GM18867 (cell line): ENCODE data around the gene AMBRA1.
"Not testable (repeated sequence)": the region's sequence is repeated elsewhere in the genome, so short reads cannot be mapped to it uniquely, and the experiment has no call there.

Experiments used
- ATAC-seq: cut with Tn5 transposase; IDR thresholded peaks from one replicate; pipeline ENCODE4 v1.9.1; 2021; ENCODE audit warnings: mild to moderate bottlenecking, moderate library complexity; ENCODE audit not compliant: unreplicated experiment

The AMBRA1 gene

GRCh38 chr11:46373787-46374740, 219.8 kb downstream of the AMBRA1 start:
- ATAC-seq: no peak

GRCh38 chr11:46372501-46372900, 221.3 kb downstream of the AMBRA1 start:
- ATAC-seq: not testable (repeated sequence)

GRCh38 chr11:46372086-46372485, 221.7 kb downstream of the AMBRA1 start:
- ATAC-seq: no peak

- not testable (repeated sequence) for ATAC-seq
Measured at GRCh38 chr11:46371262-46371661, 222.6 kb downstream of the AMBRA1 start.

- ATAC-seq: no peak
Measured at GRCh38 chr11:46370253-46370652, 223.6 kb downstream of the AMBRA1 start.

GRCh38 chr11:46369458-46370152, 224.2 kb downstream of the AMBRA1 start:
- ATAC-seq: peak; percentile 57

- ATAC-seq: no peak
Measured at GRCh38 chr11:46367916-46368267, 225.9 kb downstream of the AMBRA1 start.

GRCh38 chr11:46367244-46367915, 226.4 kb downstream of the AMBRA1 start:
- peak; percentile 52 for ATAC-seq

GRCh38 chr11:46366661-46367161, 227.1 kb downstream of the AMBRA1 start:
- ATAC-seq: no peak

GRCh38 chr11:46366260-46366659, 227.6 kb downstream of the AMBRA1 start:
- no peak for ATAC-seq

GRCh38 chr11:46364791-46365190, 229.0 kb downstream of the AMBRA1 start:
- ATAC-seq: no peak

- ATAC-seq: no peak
Measured at GRCh38 chr11:46364056-46364455, 229.8 kb downstream of the AMBRA1 start.

- no peak for ATAC-seq
Measured at GRCh38 chr11:46363455-46364005, 230.3 kb downstream of the AMBRA1 start.

- no peak for ATAC-seq
Measured at GRCh38 chr11:46363031-46363407, 230.8 kb downstream of the AMBRA1 start.

- no peak for ATAC-seq
Measured at GRCh38 chr11:46362156-46363030, 231.4 kb downstream of the AMBRA1 start.

GRCh38 chr11:46361283-46362155, 232.3 kb downstream of the AMBRA1 start:
- ATAC-seq: peak; percentile 88

- no peak for ATAC-seq
Measured at GRCh38 chr11:46360878-46361277, 232.9 kb downstream of the AMBRA1 start.

- no peak for ATAC-seq
Measured at GRCh38 chr11:46359953-46360352, 233.9 kb downstream of the AMBRA1 start.

GRCh38 chr11:46357483-46357936, 236.3 kb downstream of the AMBRA1 start:
- ATAC-seq: no peak
